ENCODE measurements around the gene TPI1.

GRCh38 chr12:6819106-6820030, 48.0 kb upstream of the TPI1 start:
- TF ChIP-seq POLR2A (IDR thresholded peaks at IDR 0.05; ENCODE audit: extremely low read depth, insufficient read length), result no peak
- TF ChIP-seq MAX (IDR thresholded peaks at IDR 0.05; ENCODE audit: low read depth, low read length), result no peak
